Osteocyte (in vitro differentiated cells): ENCODE measurements around the gene B3GALT5. TPM values are rescaled to one million over a fixed set of nuclear protein-coding genes. Genes with fewer than 3 reads are reported as not detected.
A peak's percentile ranks its signal among the peaks of the same experiment; 100 is the strongest.

ENCODE experiments used
- DNase-seq: peaks from one replicate; pipeline ENCODE4 v3.0.0; 2021; ENCODE audit warnings: mixed read lengths; ENCODE audit not compliant: unreplicated experiment; ENCODE audit errors: extremely low spot score
- H3K27ac Mint-ChIP-seq: one replicate; pipeline ENCODE4 v1.8.0; 2021; ENCODE audit warnings: mild to moderate bottlenecking, mixed read lengths; ENCODE audit not compliant: unreplicated experiment
- H3K27me3 Mint-ChIP-seq: one replicate; pipeline ENCODE4 v1.8.0; 2021; ENCODE audit warnings: mixed read lengths; ENCODE audit not compliant: unreplicated experiment
- H3K36me3 Mint-ChIP-seq: one replicate; pipeline ENCODE4 v1.8.0; 2021; ENCODE audit warnings: mixed read lengths; ENCODE audit not compliant: unreplicated experiment
- H3K4me1 Mint-ChIP-seq: one replicate; pipeline ENCODE4 v1.8.0; 2021; ENCODE audit warnings: mixed read lengths; ENCODE audit not compliant: unreplicated experiment
- H3K4me3 Mint-ChIP-seq: one replicate; pipeline ENCODE4 v1.8.0; 2021; ENCODE audit warnings: mild to moderate bottlenecking, moderate library complexity, mixed read lengths; ENCODE audit not compliant: unreplicated experiment
- H3K9me3 Mint-ChIP-seq: one replicate; pipeline ENCODE4 v1.8.0; 2021; ENCODE audit warnings: mixed read lengths; ENCODE audit not compliant: unreplicated experiment
- CTCF ChIP-seq: fragments of 200-600 bp; sonication (generic); IDR thresholded peaks from 2 replicates; pipeline ENCODE4 v1.5.0; 2021; ENCODE audit warnings: antibody characterized with exemption, mild to moderate bottlenecking, moderate library complexity
- total RNA-seq: library from RNA; stranded (reverse); gene quantifications from 2 replicates; pipeline ENCODE4 v1.2.1, GENCODE V29; 2021

Gene B3GALT5
- total RNA-seq, 1 donor from 2014 or later: not detected

DNA sequence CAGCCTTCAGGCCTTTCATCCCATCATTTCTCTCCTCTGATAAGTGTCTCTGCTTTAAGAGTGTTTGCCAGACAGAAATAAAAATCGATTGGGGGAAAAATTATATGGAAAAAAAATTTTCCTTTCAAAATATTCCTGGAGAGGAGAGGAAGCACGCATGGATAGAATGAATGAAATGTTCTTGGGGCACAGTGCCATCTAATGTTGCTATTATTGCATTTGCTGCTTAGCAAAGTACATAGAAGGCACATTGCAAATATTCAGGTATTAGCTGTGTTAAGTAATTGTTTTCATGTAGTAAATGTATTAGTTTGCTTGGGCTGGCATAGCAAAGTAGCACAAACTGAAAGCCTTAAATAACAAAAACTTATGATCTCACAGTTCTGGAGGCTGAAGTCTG, 18.1 kb downstream of the B3GALT5 start:
- TF ChIP-seq CTCF: no peak
- Mint-ChIP-seq H3K9me3 (peaks cover 6% of the 10 kb centered on the region), H3K27ac (no peak overlapping the region), H3K27me3 (no peaks in the 10 kb centered on the region), H3K4me1 (peaks cover 16% of the 10 kb centered on the region), H3K4me3 (no peak overlapping the region), H3K36me3 (no peaks in the 10 kb centered on the region)
- DNase-seq: no peak

GRCh38 chr21:39631842-39632562, 19.3 kb downstream of the B3GALT5 start:
- H3K27ac Mint-ChIP-seq: no peak overlapping the region
- H3K27me3 Mint-ChIP-seq: no peaks in the 10 kb centered on the region
- H3K4me3 Mint-ChIP-seq: no peak overlapping the region
- TF ChIP-seq CTCF: no peak
- H3K36me3 Mint-ChIP-seq: no peaks in the 10 kb centered on the region
- H3K9me3 Mint-ChIP-seq: no peaks in the 10 kb centered on the region
- H3K4me1 Mint-ChIP-seq: peaks cover 16% of the 10 kb centered on the region
- no peak for DNase-seq

GRCh38 chr21:39632796-39633442, 20.2 kb downstream of the B3GALT5 start:
- H3K36me3 Mint-ChIP-seq: no peaks in the 10 kb centered on the region
- H3K4me3 Mint-ChIP-seq: no peak overlapping the region
- peak overlapping the region; percentile 9 for H3K27ac Mint-ChIP-seq
- H3K27me3 Mint-ChIP-seq: no peaks in the 10 kb centered on the region
- peaks cover 16% of the 10 kb centered on the region for H3K4me1 Mint-ChIP-seq
- no peaks in the 10 kb centered on the region for H3K9me3 Mint-ChIP-seq
- no peak for DNase-seq
- TF ChIP-seq CTCF: no peak

GRCh38 chr21:39633770-39634181, 21.0 kb downstream of the B3GALT5 start:
- H3K4me3 Mint-ChIP-seq: no peak overlapping the region
- H3K27me3 Mint-ChIP-seq: no peaks in the 10 kb centered on the region
- H3K9me3 Mint-ChIP-seq: no peaks in the 10 kb centered on the region
- no peak for TF ChIP-seq CTCF
- H3K36me3 Mint-ChIP-seq: no peaks in the 10 kb centered on the region
- H3K27ac Mint-ChIP-seq: no peak overlapping the region
- DNase-seq: no peak
- peaks cover 20% of the 10 kb centered on the region for H3K4me1 Mint-ChIP-seq

DNA sequence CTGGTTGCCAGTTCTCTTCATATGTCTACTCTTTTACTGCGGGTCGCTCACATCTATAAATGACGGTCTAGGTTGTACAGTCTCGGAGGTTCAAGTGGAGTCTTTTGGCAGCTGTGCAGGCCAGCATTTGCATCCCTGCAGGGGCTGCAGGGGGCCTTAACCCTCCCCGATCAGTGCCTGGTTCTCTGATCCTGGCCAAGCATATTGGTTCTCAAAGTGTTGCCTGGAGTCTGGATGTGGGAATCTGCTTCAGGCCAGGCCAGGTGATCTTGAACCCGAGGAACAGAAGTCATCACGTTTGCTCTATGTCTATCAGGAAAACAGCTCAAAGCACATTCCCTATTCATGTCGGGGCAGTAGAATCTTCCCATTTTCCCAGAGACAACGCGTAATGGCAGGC, 21.8 kb downstream of the B3GALT5 start:
- H3K4me1 Mint-ChIP-seq: peaks cover 22% of the 10 kb centered on the region
- H3K27ac Mint-ChIP-seq: no peak overlapping the region
- no peak for TF ChIP-seq CTCF
- no peak overlapping the region for H3K4me3 Mint-ChIP-seq
- H3K36me3 Mint-ChIP-seq: no peaks in the 10 kb centered on the region
- DNase-seq: no peak
- no peaks in the 10 kb centered on the region for H3K27me3 Mint-ChIP-seq
- H3K9me3 Mint-ChIP-seq: no peaks in the 10 kb centered on the region
